DND-41 (cell line): Measurements from ENCODE around the gene ECI1.

Source experiments
- ATAC-seq: fragments of 200-7000 bp; cut with Tn5 transposase; 3 replicates; pipeline ENCODE4 v1.9.1; 2021; ENCODE audit warnings: low read depth; ENCODE audit not compliant: insufficient read depth
- DNase-seq: peaks from one replicate; pipeline ENCODE4 v3.0.0-alpha.2; 2020
- H2AFZ ChIP-seq: 2 replicates; pipeline ENCODE4 v1.6.0; 2012; ENCODE audit warnings: low read depth, low read length
- H3K27ac ChIP-seq: 2 replicates; pipeline ENCODE4 v1.5.1; 2012; ENCODE audit warnings: low read length, inconsistent platforms
- H3K27me3 ChIP-seq: fragments of 200-600 bp; sonication (generic); 2 replicates; pipeline ENCODE4 v1.6.0; 2012; ENCODE audit warnings: low read length, mild to moderate bottlenecking, inconsistent platforms; ENCODE audit not compliant: insufficient read depth, poor library complexity
- H3K36me3 ChIP-seq: 2 replicates; pipeline ENCODE4 v1.5.1; 2012; ENCODE audit warnings: low read length, inconsistent platforms; ENCODE audit not compliant: insufficient read depth
- H3K4me1 ChIP-seq: 2 replicates; pipeline ENCODE4 v1.5.1; 2012; ENCODE audit warnings: mild to moderate bottlenecking, low read length; ENCODE audit not compliant: insufficient read depth
- H3K4me2 ChIP-seq: 2 replicates; pipeline ENCODE4 v1.6.0; 2012; ENCODE audit warnings: mild to moderate bottlenecking, moderate library complexity, low read length, inconsistent platforms; ENCODE audit not compliant: insufficient read depth
- H3K4me3 ChIP-seq, 2 experiments: fragments of 200-600 bp in 1 of 2; shearing (Covaris generic) in 1 of 2; 2 replicates each; pipeline ENCODE4 v1.5.1; 2012 to 2016; ENCODE audit warnings: inconsistent platforms in 2 of 2, low read length in 2 of 2, mild to moderate bottlenecking in 2 of 2, low read depth in 1 of 2, moderate library complexity in 1 of 2
- H3K79me2 ChIP-seq: 2 replicates; pipeline ENCODE4 v1.6.0; 2012; ENCODE audit warnings: low read length, inconsistent platforms; ENCODE audit not compliant: insufficient read depth
- H3K9ac ChIP-seq: 2 replicates; pipeline ENCODE4 v1.6.0; 2012; ENCODE audit warnings: low read depth, mild to moderate bottlenecking, inconsistent platforms, low read length, moderate library complexity
- H3K9me3 ChIP-seq: 2 replicates; pipeline ENCODE4 v1.5.1; 2012; ENCODE audit warnings: low read length, moderate library complexity, mild to moderate bottlenecking, inconsistent platforms; ENCODE audit not compliant: insufficient read depth, severe bottlenecking
- H4K20me1 ChIP-seq: 2 replicates; pipeline ENCODE4 v1.6.0; 2012; ENCODE audit warnings: low read length; ENCODE audit not compliant: insufficient read depth
- CTCF ChIP-seq: IDR thresholded peaks from 2 replicates; pipeline ENCODE4 v1.5.1; 2012; ENCODE audit warnings: borderline replicate concordance, low read length, moderate library complexity, mild to moderate bottlenecking; ENCODE audit not compliant: poor library complexity, severe bottlenecking; ENCODE audit errors: extremely low read depth
- EZH2 ChIP-seq: IDR thresholded peaks from 3 replicates; pipeline ENCODE4 v1.6.1; 2012; ENCODE audit warnings: borderline replicate concordance, low read depth, mild to moderate bottlenecking, moderate library complexity, low read length, inconsistent platforms; ENCODE audit not compliant: severe bottlenecking

The ECI1 gene

DNA sequence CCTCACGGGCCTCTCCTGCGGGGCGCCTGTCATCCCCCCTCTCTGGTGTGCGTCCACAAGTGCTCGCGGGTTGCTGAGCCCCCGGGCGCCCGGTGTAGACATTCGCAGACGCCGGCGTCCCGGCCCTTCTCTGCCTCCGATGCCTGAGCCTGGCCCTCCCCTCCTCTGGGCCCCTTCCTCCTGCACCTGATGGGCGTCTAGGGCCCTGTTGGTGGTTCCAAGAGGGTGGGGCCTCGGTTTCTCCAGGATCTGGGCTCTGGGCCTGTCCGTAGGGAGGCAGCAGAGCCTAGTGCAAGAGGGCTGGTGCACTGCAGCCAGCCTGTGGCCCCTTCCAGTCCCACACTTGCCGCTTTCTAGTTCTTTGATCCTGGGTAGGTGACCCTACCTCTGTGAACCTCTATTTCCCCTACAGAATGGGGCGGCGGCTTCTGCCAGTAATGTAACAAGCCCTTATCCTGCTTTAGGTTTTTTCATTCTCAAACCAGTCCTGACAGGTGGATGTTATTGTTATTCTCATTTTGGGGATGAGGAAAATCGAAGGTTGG, 27.4 kb downstream of the ECI1 start:
- peaks cover 24% of the 10 kb centered on the region for H3K4me1 ChIP-seq
- no peaks in the 10 kb centered on the region for H3K9me3 ChIP-seq
- no peaks in the 10 kb centered on the region for H3K27me3 ChIP-seq
- DNase-seq: peak; percentile 52
- H3K4me2 ChIP-seq: peak overlapping the region; percentile 78
- peaks cover 24% of the 10 kb centered on the region for H3K36me3 ChIP-seq
- TF ChIP-seq EZH2: no peak
- TF ChIP-seq CTCF: peak; percentile 42
- H3K27ac ChIP-seq: peak overlapping the region; percentile 58
- peaks cover 54% of the 10 kb centered on the region for H3K79me2 ChIP-seq
- peak overlapping the region; percentile 70 for H2AFZ ChIP-seq
- H3K4me3 ChIP-seq: peak overlapping the region; percentile 58 to 75; a peak in 3 of 4 replicates
- ATAC-seq: peak; percentile 29
- H3K9ac ChIP-seq: peak overlapping the region; percentile 88
- H4K20me1 ChIP-seq: peaks cover 30% of the 10 kb centered on the region

- H3K9ac ChIP-seq: peak within 1 kb of the TSS; percentile 88
- no peaks in the 10 kb centered on the region for H3K9me3 ChIP-seq
- ATAC-seq (peak; percentile 93), DNase-seq (peak; percentile 100)
- H4K20me1 ChIP-seq: peaks cover 23% of the 10 kb centered on the region; the same call in 1 of the 2 replicates
- peaks cover 24% of the 10 kb centered on the region for H3K4me1 ChIP-seq
- H3K36me3 ChIP-seq: peaks cover 18% of the 10 kb centered on the region
- H3K4me2 ChIP-seq: peak within 1 kb of the TSS; percentile 78
- TF ChIP-seq CTCF (no peak), EZH2 (no peak)
- peak within 1 kb of the TSS; percentile 58 to 75; a peak in 3 of 4 replicates for H3K4me3 ChIP-seq
- H2AFZ ChIP-seq: peak within 1 kb of the TSS; percentile 70
- H3K27ac ChIP-seq: peak within 1 kb of the TSS; percentile 70
- no peaks in the 10 kb centered on the region for H3K27me3 ChIP-seq
- H3K79me2 ChIP-seq: peaks cover 48% of the 10 kb centered on the region
Observed at GRCh38 chr16:2223221-2223941, 28.0 kb downstream of the ECI1 start, which contains the start of gene E4F1. E4F1 (plus strand) TSS chr16:2223591; CDS start chr16:2223614, 23 bp downstream.

- Histone ChIP-seq H3K9me3 (no peaks in the 10 kb centered on the region), H2AFZ (no peak overlapping the region), H3K36me3 (peaks cover 25% of the 10 kb centered on the region), H3K27ac (no peak overlapping the region), H3K27me3 (no peaks in the 10 kb centered on the region), H3K4me2 (peak overlapping the region; percentile 94), H3K4me3 (peak overlapping the region in 1 of 2 experiments; percentile 32; a peak in 1 of 4 replicates), H3K9ac (no peak overlapping the region), H3K79me2 (peaks cover 41% of the 10 kb centered on the region), H4K20me1 (peaks cover 22% of the 10 kb centered on the region), H3K4me1 (peaks cover 36% of the 10 kb centered on the region)
- ATAC-seq: no peak
- TF ChIP-seq CTCF (no peak), EZH2 (no peak)
- DNase-seq: no peak
Observed at GRCh38 chr16:2216330-2216729, 35.1 kb downstream of the ECI1 start.
